ENCODE results near the gene FLNC.

FLNC gene

DNA sequence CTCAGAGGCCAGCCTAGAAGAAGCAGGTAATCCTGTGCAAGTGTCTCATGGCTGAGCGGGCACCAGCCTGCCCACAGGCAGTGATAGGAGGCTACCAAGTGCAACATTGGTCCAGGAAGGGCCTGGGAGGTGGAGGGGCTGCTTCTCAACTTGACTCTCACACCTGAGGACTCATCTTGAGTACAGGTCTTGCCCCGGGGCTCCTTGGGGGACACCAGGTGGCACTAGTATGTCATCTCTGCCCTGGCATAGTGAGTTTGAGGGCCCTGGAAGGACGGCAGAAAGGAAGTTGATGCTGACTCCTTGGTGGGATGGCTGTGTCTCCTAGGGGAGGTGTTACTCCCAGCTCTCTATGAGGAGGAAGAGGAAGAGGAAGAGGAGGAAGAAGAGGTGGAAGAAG is 36.2 kb upstream of the FLNC start:
- TF ChIP-seq GATA1 (IDR thresholded peaks at IDR 0.05; ENCODE audit: low read depth, low read length) (no peak), POLR2A (IDR thresholded peaks at IDR 0.05; ENCODE audit: low read length) (no peak)
- DNase-seq, result peak in 1 of 2 experiments; percentile 11

- TF ChIP-seq POLR2A (IDR thresholded peaks at IDR 0.05; ENCODE audit: low read length) (no peak), GATA1 (IDR thresholded peaks at IDR 0.05; ENCODE audit: low read depth, low read length) (no peak)
- DNase-seq, result no peak
Observed at GRCh38 chr7:128794436-128794835, 35.8 kb upstream of the FLNC start.

DNA sequence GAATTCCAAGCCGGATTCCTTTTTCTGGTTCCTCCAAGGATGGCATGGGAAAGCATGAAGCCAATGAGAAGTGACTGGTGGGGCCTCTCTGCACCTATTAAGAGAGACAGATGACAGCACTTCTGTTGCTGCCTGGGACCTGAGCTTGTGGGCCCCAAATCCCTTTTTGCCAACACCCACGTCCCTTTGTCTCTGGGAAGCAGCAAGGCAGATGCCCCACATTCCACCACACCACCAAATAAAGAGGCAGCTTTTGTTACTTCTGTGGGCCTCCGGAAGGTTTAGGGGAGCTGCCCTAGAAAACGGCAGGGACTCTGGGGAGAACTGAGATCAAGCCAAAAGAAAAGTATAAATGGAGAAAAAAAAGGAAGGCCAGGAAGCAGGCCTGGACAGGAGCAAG is 35.1 kb upstream of the FLNC start:
- no peak for DNase-seq
- TF ChIP-seq GATA1 (IDR thresholded peaks at IDR 0.05; ENCODE audit: low read depth, low read length) (no peak), POLR2A (IDR thresholded peaks at IDR 0.05; ENCODE audit: low read length) (no peak)

DNA sequence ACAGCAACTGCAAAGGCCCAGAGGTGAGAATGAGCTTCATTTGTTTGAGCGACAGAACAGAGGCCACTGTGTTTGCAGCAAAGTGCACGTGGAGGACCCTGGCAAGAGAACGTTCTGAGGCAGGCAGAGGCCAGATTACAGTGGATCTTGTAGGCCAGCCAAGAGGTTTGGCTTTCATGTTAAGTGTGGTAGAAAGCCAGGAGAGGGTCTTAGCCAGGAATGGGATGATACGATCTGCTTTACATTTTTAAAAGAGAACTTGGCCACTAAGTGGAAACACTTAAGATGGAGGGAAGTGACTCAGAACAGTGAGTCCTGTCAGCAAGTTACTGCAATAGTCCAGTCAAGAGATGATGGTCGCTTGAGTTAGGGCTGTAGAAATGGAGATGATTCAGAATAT is 33.9 kb upstream of the FLNC start:
- no peak for DNase-seq
- TF ChIP-seq POLR2A (IDR thresholded peaks at IDR 0.05; ENCODE audit: low read length), result no peak

- DNase-seq, result no peak
- TF ChIP-seq POLR2A (IDR thresholded peaks at IDR 0.05; ENCODE audit: low read length), result no peak
Observed at GRCh38 chr7:128799451-128799850, 30.8 kb upstream of the FLNC start.

GRCh38 chr7:128800567-128800966 is 29.6 kb upstream of the FLNC start:
- no peak for TF ChIP-seq POLR2A (IDR thresholded peaks at IDR 0.05; ENCODE audit: low read length)
- TF ChIP-seq GATA1 (IDR thresholded peaks at IDR 0.05; ENCODE audit: low read depth, low read length), result no peak
- DNase-seq, result no peak

DNA sequence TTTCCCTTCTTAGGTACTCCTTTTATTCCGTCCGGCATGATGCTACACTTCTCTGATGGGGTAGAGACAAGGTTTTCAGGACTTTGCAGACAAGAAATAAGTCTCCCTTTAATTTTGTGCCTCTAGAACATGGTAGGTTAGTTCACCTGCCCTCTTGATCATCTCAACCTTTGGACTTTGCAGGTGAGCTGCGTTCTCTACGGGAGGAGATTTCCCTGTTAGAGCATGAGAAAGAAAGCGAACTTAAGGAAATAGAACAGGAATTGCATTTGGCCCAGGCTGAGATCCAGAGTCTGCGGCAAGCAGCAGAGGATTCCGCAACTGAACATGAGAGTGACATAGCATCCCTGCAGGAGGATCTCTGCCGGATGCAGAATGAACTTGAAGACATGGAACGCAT is 29.2 kb upstream of the FLNC start:
- DNase-seq, result no peak
- TF ChIP-seq POLR2A (IDR thresholded peaks at IDR 0.05; ENCODE audit: low read length) (no peak), GATA1 (IDR thresholded peaks at IDR 0.05; ENCODE audit: low read depth, low read length) (no peak)

- DNase-seq, result no peak
- TF ChIP-seq GATA1 (IDR thresholded peaks at IDR 0.05; ENCODE audit: low read depth, low read length) (no peak), POLR2A (IDR thresholded peaks at IDR 0.05; ENCODE audit: low read length) (no peak)
Observed at GRCh38 chr7:128801667-128802418, 28.4 kb upstream of the FLNC start.

DNA sequence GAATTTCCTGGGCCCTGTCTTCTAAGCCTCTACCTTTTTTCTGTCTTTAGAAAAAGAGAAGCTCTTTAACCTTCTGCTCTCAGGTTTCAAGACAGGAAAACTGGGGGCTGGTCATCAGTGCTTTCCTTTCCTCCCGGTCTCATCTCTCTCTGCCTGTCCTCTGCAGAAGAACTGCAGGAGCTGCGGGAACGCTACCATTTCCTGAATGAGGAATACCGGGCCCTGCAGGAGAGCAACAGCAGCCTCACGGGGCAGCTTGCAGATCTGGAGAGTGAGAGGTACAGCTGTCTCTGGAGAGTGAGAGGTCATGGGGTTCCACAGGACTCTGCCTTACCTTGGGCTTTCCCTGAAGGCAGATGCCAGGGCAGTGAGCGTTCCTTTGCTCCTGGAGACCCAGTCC is 25.7 kb upstream of the FLNC start:
- TF ChIP-seq POLR2A (IDR thresholded peaks at IDR 0.05; ENCODE audit: low read length) (no peak), GATA1 (IDR thresholded peaks at IDR 0.05; ENCODE audit: low read depth, low read length) (no peak)

GRCh38 chr7:128805225-128805624 is 25.0 kb upstream of the FLNC start:
- DNase-seq, result no peak
- no peak for TF ChIP-seq POLR2A (IDR thresholded peaks at IDR 0.05; ENCODE audit: low read length)
- TF ChIP-seq GATA1 (IDR thresholded peaks at IDR 0.05; ENCODE audit: low read depth, low read length), result no peak

More for the DNA sequence above, 25.7 kb upstream of the FLNC start:
- DNase-seq, result no peak

DNA sequence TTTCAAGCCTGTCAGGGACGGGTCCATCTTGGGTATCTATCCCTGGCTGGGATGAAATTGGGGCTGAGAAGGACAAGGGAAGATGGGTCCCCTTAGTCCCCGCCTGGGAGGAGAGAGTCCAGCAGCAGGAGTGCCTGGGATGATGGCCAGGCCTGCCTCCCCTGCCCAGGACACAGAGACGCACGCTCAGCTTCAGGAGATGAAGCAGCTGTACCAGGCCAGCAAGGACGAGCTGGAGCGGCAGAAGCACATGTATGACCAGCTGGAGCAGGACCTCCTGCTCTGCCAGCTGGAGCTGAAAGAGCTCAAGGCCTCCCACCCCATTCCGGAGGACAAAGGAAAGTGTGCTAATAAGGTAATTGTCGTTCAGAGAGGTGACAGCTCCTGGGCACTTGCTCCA is 23.0 kb upstream of the FLNC start:
- TF ChIP-seq POLR2A (IDR thresholded peaks at IDR 0.05; ENCODE audit: low read length) (no peak), GATA1 (IDR thresholded peaks at IDR 0.05; ENCODE audit: low read depth, low read length) (no peak)
- no peak for DNase-seq

DNA sequence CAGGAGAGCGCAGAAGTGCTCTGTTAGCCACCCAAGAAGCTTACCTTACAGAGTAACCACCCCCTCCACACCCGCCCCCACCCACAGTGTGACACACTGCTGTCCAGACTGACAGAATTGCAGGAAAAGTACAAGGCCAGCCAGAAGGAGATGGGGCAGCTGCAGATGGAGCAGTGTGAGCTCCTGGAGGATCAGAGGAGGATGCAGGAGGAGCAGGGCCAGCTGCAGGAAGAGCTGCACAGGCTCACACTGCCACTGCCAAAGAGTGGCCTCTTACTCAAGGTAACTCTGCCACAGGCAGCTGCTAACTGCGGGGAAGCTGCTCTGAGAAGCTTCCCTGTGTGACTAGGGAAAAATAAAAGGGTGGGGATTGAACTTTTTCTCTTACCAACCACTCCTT is 20.8 kb upstream of the FLNC start:
- no peak for DNase-seq
- TF ChIP-seq POLR2A (IDR thresholded peaks at IDR 0.05; ENCODE audit: low read length) (no peak), GATA1 (IDR thresholded peaks at IDR 0.05; ENCODE audit: low read depth, low read length) (no peak)

- TF ChIP-seq GATA1 (IDR thresholded peaks at IDR 0.05; ENCODE audit: low read depth, low read length), result no peak
- DNase-seq, result no peak
Observed at GRCh38 chr7:128810473-128810872, 19.7 kb upstream of the FLNC start.

DNA sequence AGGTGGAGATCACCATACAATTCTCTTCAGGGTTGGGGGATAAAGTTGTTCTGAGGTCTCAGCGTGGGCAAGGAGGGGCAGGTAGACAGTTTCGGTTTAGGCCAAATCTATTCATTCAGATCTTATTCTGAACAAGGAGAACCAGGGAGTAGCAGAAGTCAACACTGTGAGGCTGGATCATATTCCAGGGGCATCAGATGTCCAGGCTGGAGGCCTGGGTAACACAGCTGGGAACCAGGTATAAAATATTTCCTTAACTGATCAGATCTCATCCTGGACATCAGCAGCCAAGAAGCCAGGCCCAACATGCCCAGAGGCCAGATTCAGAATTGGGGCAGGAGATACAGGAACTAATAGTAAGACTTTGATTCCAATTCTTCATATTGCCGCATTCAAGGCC is 19.2 kb upstream of the FLNC start:
- no peak for TF ChIP-seq POLR2A (IDR thresholded peaks at IDR 0.05; ENCODE audit: low read length)

DNA sequence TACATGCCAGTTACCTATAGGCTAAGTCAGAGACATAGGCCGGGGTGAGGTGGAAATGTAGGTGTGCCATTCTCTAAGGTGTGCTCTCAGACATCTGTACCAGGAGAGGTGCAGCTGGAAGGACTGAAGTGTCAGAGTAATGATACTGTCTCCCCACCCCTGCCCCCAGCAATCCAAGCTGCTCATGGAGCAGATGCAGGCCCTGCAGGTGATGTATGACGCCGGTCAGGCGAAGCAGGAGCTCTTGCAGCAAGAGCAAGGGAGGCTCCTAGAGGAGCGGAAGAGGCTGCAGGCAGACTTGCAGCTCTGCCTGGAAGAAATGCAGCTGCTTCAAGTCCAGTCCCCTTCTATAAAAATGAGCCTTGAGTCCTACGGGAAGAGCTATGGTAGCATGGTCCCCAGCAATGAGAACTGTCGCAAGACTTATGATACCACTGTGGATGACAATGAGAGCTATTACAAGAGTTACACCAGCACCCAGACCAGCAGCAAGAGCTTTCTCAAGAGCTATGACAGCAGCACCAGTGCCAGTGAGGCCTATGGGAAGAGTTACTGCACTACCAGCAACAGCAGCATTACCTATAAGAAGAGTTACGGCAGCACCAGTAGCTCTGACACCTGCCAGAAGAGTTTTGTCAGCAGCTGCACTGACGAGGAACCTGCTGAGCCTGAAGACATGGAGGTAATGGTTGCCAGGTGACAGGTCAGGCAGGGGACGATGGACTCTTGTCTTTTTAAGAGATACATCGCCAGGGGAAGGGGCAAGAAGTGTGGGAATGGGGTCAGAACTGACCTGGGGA is 18.4 kb upstream of the FLNC start:
- TF ChIP-seq POLR2A (IDR thresholded peaks at IDR 0.05; ENCODE audit: low read length), result no peak
- TF ChIP-seq GATA1 (IDR thresholded peaks at IDR 0.05; ENCODE audit: low read depth, low read length), result no peak
- no peak for DNase-seq

More for the DNA sequence above, 19.2 kb upstream of the FLNC start:
- DNase-seq, result no peak

All from erythroblast (primary cell).